HEK293 (cell line): Measurements from ENCODE around the gene PIP4K2C.

Experiments
- CTCF ChIA-PET: fragments of 350-600 bp; formaldehyde crosslinking; extraction: SDS; loops from one replicate; lab custom pipeline; 2021; ENCODE audit warnings: antibody characterized with exemption; lab: Yijun Ruan, JAX
- POLR2A ChIA-PET: fragments of 300-600 bp; formaldehyde crosslinking; extraction: SDS; loops from one replicate; lab custom pipeline; 2020; ENCODE audit warnings: antibody characterized with exemption, inconsistent platforms; lab: Yijun Ruan, JAX
- H3K27ac ChIP-seq: fragments of 200-500 bp; sonication (Bioruptor generic); 2 replicates; pipeline ENCODE4 v1.5.1; 2014; ENCODE audit warnings: low read depth, low read length, control low read depth, inconsistent platforms; ENCODE audit errors: extremely low read depth
- H3K36me3 ChIP-seq, 2 experiments: fragments of 200-500 bp in 1 of 2; sonication (Bioruptor generic) in 1 of 2; 1 replicate in 1 of 2; 2 replicates in 1 of 2; pipeline ENCODE4 v1.5.1; 2014 to 2017; ENCODE audit warnings: inconsistent platforms in 2 of 2, low read length in 2 of 2; ENCODE audit not compliant: control insufficient read depth in 2 of 2, insufficient read depth in 1 of 2
- H3K4me1 ChIP-seq: fragments of 200-500 bp; sonication (Bioruptor generic); 2 replicates; pipeline ENCODE4 v1.5.1; 2014; ENCODE audit warnings: mild to moderate bottlenecking, low read length, inconsistent platforms; ENCODE audit not compliant: control insufficient read depth, insufficient read depth
- H3K4me3 ChIP-seq: 2 replicates; pipeline ENCODE4 v1.5.1; 2011; ENCODE audit warnings: low read depth, mild to moderate bottlenecking, control low read depth, low read length, moderate library complexity
- H3K9me3 ChIP-seq: fragments of 200-500 bp; sonication (Bioruptor generic); 2 replicates; pipeline ENCODE4 v1.5.1; 2014; ENCODE audit warnings: low read depth, low read length, inconsistent platforms; ENCODE audit not compliant: control insufficient read depth, insufficient read depth
- EGR2 ChIP-seq: fragments of 450-650 bp; formaldehyde crosslinking; IDR thresholded peaks from 2 replicates; pipeline ENCODE4 v1.5.1; 2016; ENCODE audit warnings: low read depth, missing biosample characterization, missing genetic modification characterization
- GLIS1 ChIP-seq: fragments of 450-650 bp; formaldehyde crosslinking; IDR thresholded peaks from 2 replicates; pipeline ENCODE4 v1.5.1; 2016; ENCODE audit warnings: missing biosample characterization, missing genetic modification characterization
- KLF16 ChIP-seq: fragments of 450-650 bp; formaldehyde crosslinking; IDR thresholded peaks from 2 replicates; pipeline ENCODE4 v1.5.1; 2017; ENCODE audit warnings: missing biosample characterization, missing genetic modification characterization
- SALL2 ChIP-seq: fragments of 450-650 bp; formaldehyde crosslinking; IDR thresholded peaks from 2 replicates; pipeline ENCODE4 v1.5.0; 2017; ENCODE audit warnings: missing biosample characterization, mild to moderate bottlenecking, missing genetic modification characterization, borderline replicate concordance
- ZFHX2 ChIP-seq: fragments of 450-650 bp; formaldehyde crosslinking; conservative IDR thresholded peaks from 2 replicates; pipeline ENCODE4 v1.5.1; 2016; ENCODE audit warnings: missing biosample characterization, missing genetic modification characterization
- ZFP37 ChIP-seq: fragments of 450-650 bp; formaldehyde crosslinking; IDR thresholded peaks from 2 replicates; pipeline ENCODE4 v1.5.1; 2016; ENCODE audit warnings: missing biosample characterization, missing genetic modification characterization
- ZNF132 ChIP-seq: fragments of 450-650 bp; formaldehyde crosslinking; IDR thresholded peaks from 2 replicates; pipeline ENCODE4 v1.5.1; 2017; ENCODE audit warnings: missing biosample characterization, missing genetic modification characterization, borderline replicate concordance
- ZNF2 ChIP-seq: fragments of 450-650 bp; formaldehyde crosslinking; IDR thresholded peaks from 2 replicates; pipeline ENCODE4 v1.5.1; 2016; ENCODE audit warnings: missing biosample characterization, missing genetic modification characterization
- ZNF366 ChIP-seq: fragments of 450-650 bp; formaldehyde crosslinking; conservative IDR thresholded peaks from 2 replicates; pipeline ENCODE4 v1.5.1; 2016; ENCODE audit warnings: missing biosample characterization, missing genetic modification characterization
- ZNF426 ChIP-seq: fragments of 450-650 bp; formaldehyde crosslinking; IDR thresholded peaks from 2 replicates; pipeline ENCODE4 v1.5.1; 2017; ENCODE audit warnings: missing biosample characterization, missing genetic modification characterization, mild to moderate bottlenecking, inconsistent platforms, moderate library complexity
- ZNF514 ChIP-seq: fragments of 450-650 bp; formaldehyde crosslinking; IDR thresholded peaks from 2 replicates; pipeline ENCODE4 v1.5.1; 2016; ENCODE audit warnings: missing biosample characterization, missing genetic modification characterization
- ZNF558 ChIP-seq: fragments of 450-650 bp; formaldehyde crosslinking; IDR thresholded peaks from 2 replicates; pipeline ENCODE4 v1.5.1; 2016; ENCODE audit warnings: missing biosample characterization, missing genetic modification characterization
- ZNF561 ChIP-seq: fragments of 450-650 bp; IDR thresholded peaks from 2 replicates; pipeline ENCODE4 v1.5.1; 2018; ENCODE audit warnings: missing biosample characterization, missing genetic modification characterization, borderline replicate concordance
- ZNF658 ChIP-seq: fragments of 450-650 bp; formaldehyde crosslinking; IDR thresholded peaks from 2 replicates; pipeline ENCODE4; 2016; ENCODE audit warnings: missing biosample characterization, missing genetic modification characterization
- ZNF776 ChIP-seq: fragments of 450-650 bp; formaldehyde crosslinking; IDR thresholded peaks from 2 replicates; pipeline ENCODE4 v1.5.0; 2017; ENCODE audit warnings: missing biosample characterization, missing genetic modification characterization, borderline replicate concordance
- ZNF777 ChIP-seq: fragments of 450-650 bp; formaldehyde crosslinking; IDR thresholded peaks from 2 replicates; pipeline ENCODE4 v1.5.1; 2017; ENCODE audit warnings: missing biosample characterization, missing genetic modification characterization, borderline replicate concordance
- ZSCAN16 ChIP-seq: fragments of 450-650 bp; formaldehyde crosslinking; IDR thresholded peaks from 2 replicates; pipeline ENCODE4 v1.5.1; 2016; ENCODE audit warnings: missing biosample characterization, missing genetic modification characterization
- ZSCAN30 ChIP-seq: fragments of 450-650 bp; IDR thresholded peaks from 2 replicates; pipeline ENCODE4 v1.5.1; 2018; ENCODE audit warnings: missing biosample characterization, mild to moderate bottlenecking, missing genetic modification characterization, moderate library complexity
- TF ChIP-seq, protein P1 (sequence below): fragments of 450-650 bp; formaldehyde crosslinking; IDR thresholded peaks from 2 replicates; pipeline ENCODE4 v1.5.1; 2016; ENCODE audit warnings: missing biosample characterization, missing genetic modification characterization
- TF ChIP-seq, protein P2 (sequence below): fragments of 450-650 bp; formaldehyde crosslinking; IDR thresholded peaks from 2 replicates; pipeline ENCODE4 v1.5.1; 2017; ENCODE audit warnings: missing biosample characterization, missing genetic modification characterization
- TF ChIP-seq, protein P3 (sequence below): fragments of 450-650 bp; formaldehyde crosslinking; IDR thresholded peaks from 2 replicates; pipeline ENCODE4 v1.5.1; 2016; ENCODE audit warnings: missing biosample characterization, missing genetic modification characterization
- TF ChIP-seq, protein P4 (sequence below): fragments of 450-650 bp; formaldehyde crosslinking; IDR thresholded peaks from 2 replicates; pipeline ENCODE4 v1.5.1; 2016; ENCODE audit warnings: missing biosample characterization, missing genetic modification characterization

Gene PIP4K2C

DNA sequence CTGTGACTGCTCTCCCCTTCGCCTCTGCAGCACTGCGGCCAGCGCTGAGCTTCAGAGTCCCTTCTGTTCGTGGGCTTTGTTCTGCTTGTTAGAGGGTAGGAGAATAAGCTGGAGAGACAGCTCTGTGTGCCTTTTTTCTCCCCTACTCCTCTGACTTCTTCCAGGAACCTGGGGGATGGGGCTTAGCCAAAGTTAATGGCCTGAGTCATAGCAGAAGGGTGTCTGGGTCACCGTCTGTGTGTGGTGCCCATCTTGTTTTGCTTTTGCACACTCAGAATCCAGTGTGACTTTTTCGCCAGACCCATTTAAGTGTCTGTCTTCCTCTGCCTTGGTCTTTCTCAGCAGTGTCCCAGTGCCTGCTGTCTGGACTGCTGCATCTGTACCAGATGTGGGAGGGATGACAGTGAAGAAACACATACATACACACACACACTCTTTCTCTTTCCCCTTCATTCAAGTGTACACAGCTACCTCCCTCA is 38.1 kb upstream of the PIP4K2C start:
- Histone ChIP-seq H3K9me3 (no peaks in the 10 kb centered on the region), H3K27ac (no peak overlapping the region), H3K36me3 (no peaks in the 10 kb centered on the region), H3K4me3 (no peak overlapping the region), H3K4me1 (peaks cover 2% of the 10 kb centered on the region; the same call in 1 of the 2 replicates)
- ChIA-PET POLR2A (interaction anchor here (0.9 kb wide), 1 partner anchor 32 kb away, joined by 4 read pairs; no protein-coding TSS in a partner anchor), CTCF (interaction anchor here (1.2 to 2.2 kb wide), 3 partner anchors 31 to 173 kb away, joined by 4 to 11 read pairs (median 7); no protein-coding TSS in a partner anchor)
- TF ChIP-seq, protein P1, sequence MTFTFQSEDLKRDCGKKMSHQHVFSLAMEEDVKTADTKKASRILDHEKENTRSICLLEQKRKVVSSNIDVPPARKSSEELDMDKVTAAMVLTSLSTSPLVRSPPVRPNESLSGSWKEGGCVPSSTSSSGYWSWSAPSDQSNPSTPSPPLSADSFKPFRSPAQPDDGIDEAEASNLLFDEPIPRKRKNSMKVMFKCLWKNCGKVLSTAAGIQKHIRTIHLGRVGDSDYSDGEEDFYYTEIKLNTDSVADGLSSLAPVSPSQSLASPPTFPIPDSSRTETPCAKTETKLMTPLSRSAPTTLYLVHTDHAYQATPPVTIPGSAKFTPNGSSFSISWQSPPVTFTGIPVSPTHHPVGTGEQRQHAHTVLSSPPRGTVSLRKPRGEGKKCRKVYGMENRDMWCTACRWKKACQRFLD, result no peak
- TF ChIP-seq ZFHX2, result 0 out of 2 replicates have a peak, but pooled peaks have one; percentile 9
- TF ChIP-seq ZNF366 (tag by site-specific recombination), result 0 out of 2 replicates have a peak, but pooled peaks have one; percentile 12
- TF ChIP-seq GLIS1 (tag by site-specific recombination), result peak; percentile 34
- peak; percentile 29; the same call in 1 of the 2 replicates for TF ChIP-seq EGR2 (tag by site-specific recombination)
- no peak for TF ChIP-seq ZFP37 (tag by site-specific recombination)
- TF ChIP-seq, protein P2, sequence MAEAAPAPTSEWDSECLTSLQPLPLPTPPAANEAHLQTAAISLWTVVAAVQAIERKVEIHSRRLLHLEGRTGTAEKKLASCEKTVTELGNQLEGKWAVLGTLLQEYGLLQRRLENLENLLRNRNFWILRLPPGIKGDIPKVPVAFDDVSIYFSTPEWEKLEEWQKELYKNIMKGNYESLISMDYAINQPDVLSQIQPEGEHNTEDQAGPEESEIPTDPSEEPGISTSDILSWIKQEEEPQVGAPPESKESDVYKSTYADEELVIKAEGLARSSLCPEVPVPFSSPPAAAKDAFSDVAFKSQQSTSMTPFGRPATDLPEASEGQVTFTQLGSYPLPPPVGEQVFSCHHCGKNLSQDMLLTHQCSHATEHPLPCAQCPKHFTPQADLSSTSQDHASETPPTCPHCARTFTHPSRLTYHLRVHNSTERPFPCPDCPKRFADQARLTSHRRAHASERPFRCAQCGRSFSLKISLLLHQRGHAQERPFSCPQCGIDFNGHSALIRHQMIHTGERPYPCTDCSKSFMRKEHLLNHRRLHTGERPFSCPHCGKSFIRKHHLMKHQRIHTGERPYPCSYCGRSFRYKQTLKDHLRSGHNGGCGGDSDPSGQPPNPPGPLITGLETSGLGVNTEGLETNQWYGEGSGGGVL (tag by site-specific recombination), result peak; percentile 14; the same call in 1 of the 2 replicates

- ChIA-PET CTCF (interaction anchor here (1.2 to 2.2 kb wide), 3 partner anchors 30 to 173 kb away, joined by 4 to 11 read pairs (median 7); no protein-coding TSS in a partner anchor), POLR2A (no interaction called here)
- H3K9me3 ChIP-seq, result no peaks in the 10 kb centered on the region
- no peaks in the 10 kb centered on the region for H3K36me3 ChIP-seq
- no peak overlapping the region for H3K4me3 ChIP-seq
- H3K4me1 ChIP-seq, result peaks cover 2% of the 10 kb centered on the region; the same call in 1 of the 2 replicates
- no peak overlapping the region for H3K27ac ChIP-seq
- TF ChIP-seq ZNF777 (no peak), KLF16 (tag by site-specific recombination) (no peak), ZNF2 (tag by site-specific recombination) (no peak), ZSCAN16 (tag by site-specific recombination) (no peak), ZSCAN30 (tag by site-specific recombination) (no peak), ZNF426 (tag by site-specific recombination) (no peak), ZNF561 (tag by site-specific recombination) (no peak), ZNF558 (tag by site-specific recombination) (peak; percentile 44; the same call in 1 of the 2 replicates), ZNF776 (tag by site-specific recombination) (no peak), ZNF514 (tag by site-specific recombination) (no peak), SALL2 (tag by site-specific recombination) (no peak), ZNF132 (tag by site-specific recombination) (no peak), ZNF658 (tag by site-specific recombination) (no peak)
- TF ChIP-seq, protein P2 (tag by site-specific recombination), result peak; percentile 67
- TF ChIP-seq, protein P3, sequence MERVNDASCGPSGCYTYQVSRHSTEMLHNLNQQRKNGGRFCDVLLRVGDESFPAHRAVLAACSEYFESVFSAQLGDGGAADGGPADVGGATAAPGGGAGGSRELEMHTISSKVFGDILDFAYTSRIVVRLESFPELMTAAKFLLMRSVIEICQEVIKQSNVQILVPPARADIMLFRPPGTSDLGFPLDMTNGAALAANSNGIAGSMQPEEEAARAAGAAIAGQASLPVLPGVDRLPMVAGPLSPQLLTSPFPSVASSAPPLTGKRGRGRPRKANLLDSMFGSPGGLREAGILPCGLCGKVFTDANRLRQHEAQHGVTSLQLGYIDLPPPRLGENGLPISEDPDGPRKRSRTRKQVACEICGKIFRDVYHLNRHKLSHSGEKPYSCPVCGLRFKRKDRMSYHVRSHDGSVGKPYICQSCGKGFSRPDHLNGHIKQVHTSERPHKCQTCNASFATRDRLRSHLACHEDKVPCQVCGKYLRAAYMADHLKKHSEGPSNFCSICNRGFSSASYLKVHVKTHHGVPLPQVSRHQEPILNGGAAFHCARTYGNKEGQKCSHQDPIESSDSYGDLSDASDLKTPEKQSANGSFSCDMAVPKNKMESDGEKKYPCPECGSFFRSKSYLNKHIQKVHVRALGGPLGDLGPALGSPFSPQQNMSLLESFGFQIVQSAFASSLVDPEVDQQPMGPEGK, result peak; percentile 24; the same call in 1 of the 2 replicates
- TF ChIP-seq, protein P4, sequence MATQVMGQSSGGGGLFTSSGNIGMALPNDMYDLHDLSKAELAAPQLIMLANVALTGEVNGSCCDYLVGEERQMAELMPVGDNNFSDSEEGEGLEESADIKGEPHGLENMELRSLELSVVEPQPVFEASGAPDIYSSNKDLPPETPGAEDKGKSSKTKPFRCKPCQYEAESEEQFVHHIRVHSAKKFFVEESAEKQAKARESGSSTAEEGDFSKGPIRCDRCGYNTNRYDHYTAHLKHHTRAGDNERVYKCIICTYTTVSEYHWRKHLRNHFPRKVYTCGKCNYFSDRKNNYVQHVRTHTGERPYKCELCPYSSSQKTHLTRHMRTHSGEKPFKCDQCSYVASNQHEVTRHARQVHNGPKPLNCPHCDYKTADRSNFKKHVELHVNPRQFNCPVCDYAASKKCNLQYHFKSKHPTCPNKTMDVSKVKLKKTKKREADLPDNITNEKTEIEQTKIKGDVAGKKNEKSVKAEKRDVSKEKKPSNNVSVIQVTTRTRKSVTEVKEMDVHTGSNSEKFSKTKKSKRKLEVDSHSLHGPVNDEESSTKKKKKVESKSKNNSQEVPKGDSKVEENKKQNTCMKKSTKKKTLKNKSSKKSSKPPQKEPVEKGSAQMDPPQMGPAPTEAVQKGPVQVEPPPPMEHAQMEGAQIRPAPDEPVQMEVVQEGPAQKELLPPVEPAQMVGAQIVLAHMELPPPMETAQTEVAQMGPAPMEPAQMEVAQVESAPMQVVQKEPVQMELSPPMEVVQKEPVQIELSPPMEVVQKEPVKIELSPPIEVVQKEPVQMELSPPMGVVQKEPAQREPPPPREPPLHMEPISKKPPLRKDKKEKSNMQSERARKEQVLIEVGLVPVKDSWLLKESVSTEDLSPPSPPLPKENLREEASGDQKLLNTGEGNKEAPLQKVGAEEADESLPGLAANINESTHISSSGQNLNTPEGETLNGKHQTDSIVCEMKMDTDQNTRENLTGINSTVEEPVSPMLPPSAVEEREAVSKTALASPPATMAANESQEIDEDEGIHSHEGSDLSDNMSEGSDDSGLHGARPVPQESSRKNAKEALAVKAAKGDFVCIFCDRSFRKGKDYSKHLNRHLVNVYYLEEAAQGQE (tag by site-specific recombination), result no peak
Measured at GRCh38 chr12:57553343-57554202, 37.4 kb upstream of the PIP4K2C start.
